ENCODE data around the gene OBP2B.
"Not testable (repeated sequence)": the region's sequence is repeated elsewhere in the genome, so short reads cannot be mapped to it uniquely, and the experiment has no call there.

Gene OBP2B

GRCh38 chr9:133208880-133209300, at the start of gene OBP2B:
Gene OBP2B, minus strand, starts transcription at chr9:133209250. Its CDS starts 51 bp downstream, at chr9:133209199.
- H3K4me3 ChIP-seq (ENCODE audit: low read length); DNase-seq (ENCODE audit: low read depth): not testable (repeated sequence)

GRCh38 chr9:133258061-133259015, 49.3 kb upstream of the OBP2B start:
- TF ChIP-seq CTCF (IDR thresholded peaks at IDR 0.05; ENCODE audit: insufficient read depth, low read depth, low read length, missing control alignments), result no peak
- no peak for DNase-seq (ENCODE audit: low read depth)
- H3K4me3 ChIP-seq (ENCODE audit: low read length), result no peak overlapping the region

GRCh38 chr9:133257465-133257956, 48.5 kb upstream of the OBP2B start:
- H3K4me3 ChIP-seq (ENCODE audit: low read length), result no peak overlapping the region
- TF ChIP-seq CTCF (IDR thresholded peaks at IDR 0.05; ENCODE audit: insufficient read depth, low read depth, low read length, missing control alignments), result no peak
- no peak for DNase-seq (ENCODE audit: low read depth)

- DNase-seq (ENCODE audit: low read depth), result no peak
- no peak overlapping the region for H3K4me3 ChIP-seq (ENCODE audit: low read length)
- no peak for TF ChIP-seq CTCF (IDR thresholded peaks at IDR 0.05; ENCODE audit: insufficient read depth, low read depth, low read length, missing control alignments)
These were observed 47.6 kb upstream of the OBP2B start for GRCh38 chr9:133256686-133257091.

GRCh38 chr9:133256136-133256461, 47.0 kb upstream of the OBP2B start:
- H3K4me3 ChIP-seq (ENCODE audit: low read length), result no peak overlapping the region
- DNase-seq (ENCODE audit: low read depth), result no peak
- no peak for TF ChIP-seq CTCF (IDR thresholded peaks at IDR 0.05; ENCODE audit: insufficient read depth, low read depth, low read length, missing control alignments)

GRCh38 chr9:133255371-133256135, 46.5 kb upstream of the OBP2B start:
- no peak overlapping the region for H3K4me3 ChIP-seq (ENCODE audit: low read length)
- DNase-seq (ENCODE audit: low read depth), result no peak
- no peak for TF ChIP-seq CTCF (IDR thresholded peaks at IDR 0.05; ENCODE audit: insufficient read depth, low read depth, low read length, missing control alignments)

- H3K4me3 ChIP-seq (ENCODE audit: low read length), result no peak overlapping the region
- TF ChIP-seq CTCF (IDR thresholded peaks at IDR 0.05; ENCODE audit: insufficient read depth, low read depth, low read length, missing control alignments), result no peak
- no peak for DNase-seq (ENCODE audit: low read depth)
These were observed 45.4 kb upstream of the OBP2B start for GRCh38 chr9:133254471-133254870.
